ENCODE results near the gene SIAH2. TPM values are rescaled to one million over a fixed set of nuclear protein-coding genes. Genes with fewer than 3 reads are reported as not detected.

Gene SIAH2
- total and polyA plus RNA-seq, 2 of the 8 experiments (the other 6 are each of a cell fraction or from before 2014, with no cell fraction given) = 23.9 to 34.2 TPM

DNA sequence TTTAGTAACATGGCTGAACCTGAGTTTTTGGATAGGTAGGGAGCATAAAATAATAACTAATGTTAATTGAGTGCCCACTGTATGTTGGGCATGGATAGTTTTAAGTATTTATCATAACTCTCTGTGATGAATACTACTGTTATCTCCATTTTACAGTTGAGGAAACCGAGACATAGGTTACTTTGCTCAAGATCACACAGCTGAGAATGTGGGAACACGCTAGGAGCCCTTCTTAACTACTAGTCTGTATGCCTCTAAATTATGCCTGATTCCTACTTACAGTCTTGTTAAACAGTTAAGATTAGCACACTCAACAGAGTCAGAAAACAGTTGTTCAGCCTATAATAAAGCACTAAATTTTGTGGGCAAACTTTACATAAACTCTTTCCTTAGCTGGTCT lies 2.0 kb upstream of the SIAH2 start (continued):
- TF ChIP-seq, protein P1, sequence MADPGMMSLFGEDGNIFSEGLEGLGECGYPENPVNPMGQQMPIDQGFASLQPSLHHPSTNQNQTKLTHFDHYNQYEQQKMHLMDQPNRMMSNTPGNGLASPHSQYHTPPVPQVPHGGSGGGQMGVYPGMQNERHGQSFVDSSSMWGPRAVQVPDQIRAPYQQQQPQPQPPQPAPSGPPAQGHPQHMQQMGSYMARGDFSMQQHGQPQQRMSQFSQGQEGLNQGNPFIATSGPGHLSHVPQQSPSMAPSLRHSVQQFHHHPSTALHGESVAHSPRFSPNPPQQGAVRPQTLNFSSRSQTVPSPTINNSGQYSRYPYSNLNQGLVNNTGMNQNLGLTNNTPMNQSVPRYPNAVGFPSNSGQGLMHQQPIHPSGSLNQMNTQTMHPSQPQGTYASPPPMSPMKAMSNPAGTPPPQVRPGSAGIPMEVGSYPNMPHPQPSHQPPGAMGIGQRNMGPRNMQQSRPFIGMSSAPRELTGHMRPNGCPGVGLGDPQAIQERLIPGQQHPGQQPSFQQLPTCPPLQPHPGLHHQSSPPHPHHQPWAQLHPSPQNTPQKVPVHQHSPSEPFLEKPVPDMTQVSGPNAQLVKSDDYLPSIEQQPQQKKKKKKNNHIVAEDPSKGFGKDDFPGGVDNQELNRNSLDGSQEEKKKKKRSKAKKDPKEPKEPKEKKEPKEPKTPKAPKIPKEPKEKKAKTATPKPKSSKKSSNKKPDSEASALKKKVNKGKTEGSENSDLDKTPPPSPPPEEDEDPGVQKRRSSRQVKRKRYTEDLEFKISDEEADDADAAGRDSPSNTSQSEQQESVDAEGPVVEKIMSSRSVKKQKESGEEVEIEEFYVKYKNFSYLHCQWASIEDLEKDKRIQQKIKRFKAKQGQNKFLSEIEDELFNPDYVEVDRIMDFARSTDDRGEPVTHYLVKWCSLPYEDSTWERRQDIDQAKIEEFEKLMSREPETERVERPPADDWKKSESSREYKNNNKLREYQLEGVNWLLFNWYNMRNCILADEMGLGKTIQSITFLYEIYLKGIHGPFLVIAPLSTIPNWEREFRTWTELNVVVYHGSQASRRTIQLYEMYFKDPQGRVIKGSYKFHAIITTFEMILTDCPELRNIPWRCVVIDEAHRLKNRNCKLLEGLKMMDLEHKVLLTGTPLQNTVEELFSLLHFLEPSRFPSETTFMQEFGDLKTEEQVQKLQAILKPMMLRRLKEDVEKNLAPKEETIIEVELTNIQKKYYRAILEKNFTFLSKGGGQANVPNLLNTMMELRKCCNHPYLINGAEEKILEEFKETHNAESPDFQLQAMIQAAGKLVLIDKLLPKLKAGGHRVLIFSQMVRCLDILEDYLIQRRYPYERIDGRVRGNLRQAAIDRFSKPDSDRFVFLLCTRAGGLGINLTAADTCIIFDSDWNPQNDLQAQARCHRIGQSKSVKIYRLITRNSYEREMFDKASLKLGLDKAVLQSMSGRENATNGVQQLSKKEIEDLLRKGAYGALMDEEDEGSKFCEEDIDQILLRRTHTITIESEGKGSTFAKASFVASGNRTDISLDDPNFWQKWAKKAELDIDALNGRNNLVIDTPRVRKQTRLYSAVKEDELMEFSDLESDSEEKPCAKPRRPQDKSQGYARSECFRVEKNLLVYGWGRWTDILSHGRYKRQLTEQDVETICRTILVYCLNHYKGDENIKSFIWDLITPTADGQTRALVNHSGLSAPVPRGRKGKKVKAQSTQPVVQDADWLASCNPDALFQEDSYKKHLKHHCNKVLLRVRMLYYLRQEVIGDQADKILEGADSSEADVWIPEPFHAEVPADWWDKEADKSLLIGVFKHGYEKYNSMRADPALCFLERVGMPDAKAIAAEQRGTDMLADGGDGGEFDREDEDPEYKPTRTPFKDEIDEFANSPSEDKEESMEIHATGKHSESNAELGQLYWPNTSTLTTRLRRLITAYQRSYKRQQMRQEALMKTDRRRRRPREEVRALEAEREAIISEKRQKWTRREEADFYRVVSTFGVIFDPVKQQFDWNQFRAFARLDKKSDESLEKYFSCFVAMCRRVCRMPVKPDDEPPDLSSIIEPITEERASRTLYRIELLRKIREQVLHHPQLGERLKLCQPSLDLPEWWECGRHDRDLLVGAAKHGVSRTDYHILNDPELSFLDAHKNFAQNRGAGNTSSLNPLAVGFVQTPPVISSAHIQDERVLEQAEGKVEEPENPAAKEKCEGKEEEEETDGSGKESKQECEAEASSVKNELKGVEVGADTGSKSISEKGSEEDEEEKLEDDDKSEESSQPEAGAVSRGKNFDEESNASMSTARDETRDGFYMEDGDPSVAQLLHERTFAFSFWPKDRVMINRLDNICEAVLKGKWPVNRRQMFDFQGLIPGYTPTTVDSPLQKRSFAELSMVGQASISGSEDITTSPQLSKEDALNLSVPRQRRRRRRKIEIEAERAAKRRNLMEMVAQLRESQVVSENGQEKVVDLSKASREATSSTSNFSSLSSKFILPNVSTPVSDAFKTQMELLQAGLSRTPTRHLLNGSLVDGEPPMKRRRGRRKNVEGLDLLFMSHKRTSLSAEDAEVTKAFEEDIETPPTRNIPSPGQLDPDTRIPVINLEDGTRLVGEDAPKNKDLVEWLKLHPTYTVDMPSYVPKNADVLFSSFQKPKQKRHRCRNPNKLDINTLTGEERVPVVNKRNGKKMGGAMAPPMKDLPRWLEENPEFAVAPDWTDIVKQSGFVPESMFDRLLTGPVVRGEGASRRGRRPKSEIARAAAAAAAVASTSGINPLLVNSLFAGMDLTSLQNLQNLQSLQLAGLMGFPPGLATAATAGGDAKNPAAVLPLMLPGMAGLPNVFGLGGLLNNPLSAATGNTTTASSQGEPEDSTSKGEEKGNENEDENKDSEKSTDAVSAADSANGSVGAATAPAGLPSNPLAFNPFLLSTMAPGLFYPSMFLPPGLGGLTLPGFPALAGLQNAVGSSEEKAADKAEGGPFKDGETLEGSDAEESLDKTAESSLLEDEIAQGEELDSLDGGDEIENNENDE (IDR thresholded peaks at IDR 0.05; ENCODE audit: insufficient replicate concordance, low read length) = no peak
- no peak for TF ChIP-seq SIN3A (conservative IDR thresholded peaks at IDR 0.05 in 1 of 2, IDR thresholded peaks at IDR 0.05 in 1 of 2; ENCODE audit: low read depth in 1 of 2, low read length in 2 of 2)
- no peak for TF ChIP-seq PHF8 (conservative IDR thresholded peaks at IDR 0.05; ENCODE audit: low read depth, low read length)
- no peak for TF ChIP-seq KDM4A (IDR thresholded peaks at IDR 0.05; ENCODE audit: low read depth, low read length, severe bottlenecking)
- no peak for TF ChIP-seq SIRT6 (IDR thresholded peaks at IDR 0.05; ENCODE audit: low read length)
- no peak for TF ChIP-seq BRCA1 (IDR thresholded peaks at IDR 0.05; ENCODE audit: low read depth, low read length)
- no peak for TF ChIP-seq KDM1A (IDR thresholded peaks at IDR 0.05; ENCODE audit: borderline replicate concordance, low read length)
- no peak for TF ChIP-seq SP2 (IDR thresholded peaks at IDR 0.05; ENCODE audit: low read length)
- no peak for TF ChIP-seq GABPA (IDR thresholded peaks at IDR 0.05; ENCODE audit: borderline replicate concordance, insufficient read depth, low read length)
- TF ChIP-seq RAD21 (IDR thresholded peaks at IDR 0.05 in 1 of 2, conservative IDR thresholded peaks at IDR 0.05 in 1 of 2; ENCODE audit: low read depth in 2 of 2, low read length in 2 of 2) = no peak
- no peak for TF ChIP-seq POLR2A (IDR thresholded peaks at IDR 0.05; ENCODE audit: control extremely low read depth in 1 of 2, low read depth in 2 of 2, low read length in 2 of 2)
